Measurements from ENCODE around the gene RNF224.

GRCh38 chr9:137178939-137179630 is 48.2 kb upstream of the RNF224 start:
- no peak for TF ChIP-seq CTCF (IDR thresholded peaks at IDR 0.05)
- no peak for TF ChIP-seq POLR2A (IDR thresholded peaks at IDR 0.05)

Measured in adrenal gland (tissue), 5 donors.